Loucy (cell line): ENCODE measurements around the gene OOSP4A.

ENCODE experiments used
- H2AFZ ChIP-seq: fragments of 200-600 bp; sonication (generic); 2 replicates; pipeline ENCODE4 v1.6.0; 2016; ENCODE audit warnings: antibody characterized with exemption, mild to moderate bottlenecking, low read length, moderate library complexity
- H3F3A ChIP-seq: fragments of 200-600 bp; 2 replicates; pipeline ENCODE4 v1.6.0; 2016; ENCODE audit warnings: antibody characterized with exemption, low read depth, mild to moderate bottlenecking
- H3K27me3 ChIP-seq: fragments of 200-600 bp; sonication (generic); 2 replicates; pipeline ENCODE4 v1.6.1; 2014; ENCODE audit warnings: low read length, mild to moderate bottlenecking; ENCODE audit not compliant: insufficient read depth, poor library complexity, severe bottlenecking
- H3K36me3 ChIP-seq: fragments of 200-600 bp; sonication (generic); 2 replicates; pipeline ENCODE4 v1.6.1; 2016; ENCODE audit warnings: low read length; ENCODE audit not compliant: insufficient read depth
- H3K4me1 ChIP-seq: fragments of 200-600 bp; sonication (generic); 2 replicates; pipeline ENCODE4 v1.5.1; 2014; ENCODE audit warnings: low read length, mild to moderate bottlenecking; ENCODE audit not compliant: insufficient read depth, poor library complexity, severe bottlenecking
- H3K4me2 ChIP-seq: fragments of 200-600 bp; sonication (generic); 2 replicates; pipeline ENCODE4 v1.6.0; 2014; ENCODE audit warnings: antibody characterized with exemption, low read length, low read depth, mild to moderate bottlenecking; ENCODE audit not compliant: poor library complexity, severe bottlenecking
- H3K4me3 ChIP-seq: fragments of 200-600 bp; sonication (generic); 2 replicates; pipeline ENCODE4 v1.5.1; 2014; ENCODE audit warnings: low read length, mild to moderate bottlenecking, mixed read lengths; ENCODE audit not compliant: poor library complexity, severe bottlenecking
- H3K79me2 ChIP-seq: fragments of 200-600 bp; sonication (generic); 2 replicates; pipeline ENCODE4 v1.6.1; 2014; ENCODE audit warnings: low read length; ENCODE audit not compliant: insufficient read depth
- H3K9ac ChIP-seq: fragments of 200-600 bp; sonication (generic); 2 replicates; pipeline ENCODE4 v1.6.0; 2014; ENCODE audit warnings: mild to moderate bottlenecking, low read depth, low read length, moderate library complexity; ENCODE audit not compliant: poor library complexity, severe bottlenecking
- H3K9me2 ChIP-seq: fragments of 200-600 bp; sonication (generic); replicated peaks from 2 replicates; pipeline ENCODE4 v1.6.1; 2016; ENCODE audit warnings: low read depth, low read length, mixed read lengths
- H3K9me3 ChIP-seq: fragments of 200-600 bp; sonication (generic); 2 replicates; pipeline ENCODE4 v1.6.1; 2014; ENCODE audit warnings: mild to moderate bottlenecking, antibody characterized with exemption, low read length, low read depth; ENCODE audit not compliant: insufficient read depth
- H4K20me1 ChIP-seq: fragments of 200-600 bp; sonication (generic); 2 replicates; pipeline ENCODE4 v1.6.0; 2014; ENCODE audit warnings: antibody characterized with exemption, low read length, mild to moderate bottlenecking; ENCODE audit not compliant: insufficient read depth, poor library complexity, severe bottlenecking
- EZH2phosphoT487 ChIP-seq: fragments of 200-600 bp; IDR thresholded peaks from 2 replicates; pipeline ENCODE4 v1.6.1; 2018; ENCODE audit warnings: antibody characterized with exemption, mild to moderate bottlenecking, moderate library complexity, borderline replicate concordance
- TF ChIP-seq, protein P1 (sequence below): fragments of 200-600 bp; sonication (generic); conservative IDR thresholded peaks from 2 replicates; pipeline ENCODE4 v1.5.1; 2014; ENCODE audit warnings: mild to moderate bottlenecking, antibody characterized with exemption, low read length

The OOSP4A gene

DNA sequence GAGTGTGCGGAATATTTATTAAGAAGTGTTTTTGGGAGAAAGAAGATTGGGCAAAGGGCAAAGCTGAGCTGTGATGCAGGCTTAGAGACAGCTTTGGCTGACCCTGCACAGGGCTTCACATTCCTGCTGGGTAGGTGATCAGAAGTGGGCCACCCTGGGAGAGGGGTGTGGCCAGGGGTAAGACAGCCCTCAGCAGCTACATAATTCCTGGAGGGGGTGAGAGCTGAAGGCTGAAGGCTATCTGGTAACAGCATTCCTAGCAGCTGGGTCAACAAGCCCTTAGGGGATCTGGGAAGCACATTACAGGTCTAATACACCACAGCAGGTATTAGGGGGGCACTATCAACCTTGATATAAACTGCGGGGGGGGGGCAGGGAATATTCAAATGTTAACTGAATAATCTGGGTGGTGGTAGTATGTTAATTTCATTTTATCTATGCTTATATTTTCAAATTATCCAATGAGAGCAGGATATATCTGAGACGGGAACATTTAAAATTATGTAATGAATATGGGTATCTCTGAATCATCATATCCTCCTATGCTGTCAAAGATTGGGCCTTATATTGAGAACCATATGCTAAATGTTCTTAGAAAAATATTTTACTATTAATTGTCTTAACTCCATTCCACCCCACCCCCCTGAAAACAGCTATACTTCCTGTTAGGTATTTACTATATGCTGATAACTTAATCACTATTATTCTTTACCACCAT lies 19.7 kb upstream of the OOSP4A start:
- H3K9ac ChIP-seq: no peak overlapping the region
- no peaks in the 10 kb centered on the region for H3K9me2 ChIP-seq
- H3K4me3 ChIP-seq: peak overlapping the region; percentile 0
- H3K4me1 ChIP-seq: peaks cover 25% of the 10 kb centered on the region
- no peaks in the 10 kb centered on the region for H3K9me3 ChIP-seq
- H3K27me3 ChIP-seq: no peaks in the 10 kb centered on the region
- H3K36me3 ChIP-seq: no peaks in the 10 kb centered on the region
- H2AFZ ChIP-seq: peak overlapping the region; percentile 39; the same call in 1 of the 2 replicates
- no peaks in the 10 kb centered on the region for H3F3A ChIP-seq
- no peaks in the 10 kb centered on the region for H3K79me2 ChIP-seq
- TF ChIP-seq EZH2phosphoT487: no peak
- TF ChIP-seq, protein P1, sequence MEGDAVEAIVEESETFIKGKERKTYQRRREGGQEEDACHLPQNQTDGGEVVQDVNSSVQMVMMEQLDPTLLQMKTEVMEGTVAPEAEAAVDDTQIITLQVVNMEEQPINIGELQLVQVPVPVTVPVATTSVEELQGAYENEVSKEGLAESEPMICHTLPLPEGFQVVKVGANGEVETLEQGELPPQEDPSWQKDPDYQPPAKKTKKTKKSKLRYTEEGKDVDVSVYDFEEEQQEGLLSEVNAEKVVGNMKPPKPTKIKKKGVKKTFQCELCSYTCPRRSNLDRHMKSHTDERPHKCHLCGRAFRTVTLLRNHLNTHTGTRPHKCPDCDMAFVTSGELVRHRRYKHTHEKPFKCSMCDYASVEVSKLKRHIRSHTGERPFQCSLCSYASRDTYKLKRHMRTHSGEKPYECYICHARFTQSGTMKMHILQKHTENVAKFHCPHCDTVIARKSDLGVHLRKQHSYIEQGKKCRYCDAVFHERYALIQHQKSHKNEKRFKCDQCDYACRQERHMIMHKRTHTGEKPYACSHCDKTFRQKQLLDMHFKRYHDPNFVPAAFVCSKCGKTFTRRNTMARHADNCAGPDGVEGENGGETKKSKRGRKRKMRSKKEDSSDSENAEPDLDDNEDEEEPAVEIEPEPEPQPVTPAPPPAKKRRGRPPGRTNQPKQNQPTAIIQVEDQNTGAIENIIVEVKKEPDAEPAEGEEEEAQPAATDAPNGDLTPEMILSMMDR: no peak
- peak overlapping the region; percentile 29 for H3K4me2 ChIP-seq
- H4K20me1 ChIP-seq: no peaks in the 10 kb centered on the region

DNA sequence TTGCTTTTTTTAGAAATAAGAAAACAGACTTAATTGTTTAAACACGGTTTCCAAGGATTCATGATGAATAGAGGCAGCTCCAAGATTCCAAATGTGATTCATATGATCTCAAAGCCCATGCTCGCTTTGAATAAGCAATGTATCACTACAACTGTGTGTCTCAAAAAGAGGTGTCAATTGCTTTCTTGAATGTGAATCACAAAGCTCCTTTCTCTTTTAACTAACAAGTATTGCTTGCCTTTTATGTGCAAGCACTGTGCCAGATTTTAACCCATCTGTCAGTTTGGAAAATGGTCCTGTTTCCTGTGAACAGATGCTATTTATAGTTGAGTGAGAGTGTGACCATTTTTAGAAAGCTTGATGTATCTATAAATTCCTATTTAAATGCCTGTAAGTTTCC lies 19.1 kb upstream of the OOSP4A start:
- Histone ChIP-seq H3K36me3 (no peaks in the 10 kb centered on the region), H3K9ac (no peak overlapping the region), H3K4me3 (peak overlapping the region; percentile 0), H3K4me2 (peak overlapping the region; percentile 29), H4K20me1 (no peaks in the 10 kb centered on the region), H3K9me3 (no peaks in the 10 kb centered on the region), H3K79me2 (no peaks in the 10 kb centered on the region), H2AFZ (peak overlapping the region; percentile 39), H3K4me1 (peaks cover 25% of the 10 kb centered on the region), H3K27me3 (no peaks in the 10 kb centered on the region), H3F3A (no peaks in the 10 kb centered on the region), H3K9me2 (no peaks in the 10 kb centered on the region)
- TF ChIP-seq, protein P1: no peak
- no peak for TF ChIP-seq EZH2phosphoT487

DNA sequence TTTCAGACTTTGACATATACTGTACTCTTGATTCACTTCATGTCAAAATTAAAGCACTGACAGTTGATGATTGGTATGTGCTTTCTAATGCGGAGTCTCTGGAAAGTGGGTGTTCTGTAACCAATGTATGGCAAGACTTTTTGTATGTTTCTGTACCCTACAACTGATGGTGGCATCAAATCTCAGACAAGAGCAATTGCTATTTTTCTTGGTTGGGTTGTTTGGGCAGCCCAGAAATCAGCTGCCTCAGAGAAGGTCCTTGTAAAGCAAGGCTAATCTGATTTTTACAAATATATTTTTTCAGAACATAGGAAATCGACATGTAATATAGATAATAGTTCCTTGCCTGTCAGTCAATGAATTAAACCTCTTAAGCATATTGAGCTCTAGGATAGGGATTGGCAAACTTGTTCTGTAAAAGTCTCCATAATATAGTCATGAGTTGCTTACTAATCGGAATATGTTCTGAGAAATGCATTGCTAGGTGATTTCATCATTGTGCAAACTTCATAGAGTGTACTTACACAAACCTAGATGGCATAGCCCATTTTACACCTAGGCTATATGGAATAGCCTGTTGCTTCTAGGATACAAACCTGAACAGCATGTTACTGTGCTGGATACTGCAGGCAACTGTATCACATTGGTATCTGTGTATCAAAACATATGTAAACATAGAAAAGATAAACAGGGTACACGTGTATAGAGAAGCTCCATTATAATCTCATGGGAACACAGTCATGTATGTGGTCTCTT lies 10.2 kb upstream of the OOSP4A start:
- TF ChIP-seq, protein P1: no peak
- no peak for TF ChIP-seq EZH2phosphoT487
- Histone ChIP-seq H3K4me3 (no peak overlapping the region), H3K79me2 (no peaks in the 10 kb centered on the region), H3K4me2 (no peak overlapping the region), H4K20me1 (no peaks in the 10 kb centered on the region), H3K9ac (no peak overlapping the region), H3K27me3 (no peaks in the 10 kb centered on the region), H2AFZ (no peak overlapping the region), H3K9me3 (no peaks in the 10 kb centered on the region), H3K9me2 (no peaks in the 10 kb centered on the region), H3K36me3 (no peaks in the 10 kb centered on the region), H3F3A (no peaks in the 10 kb centered on the region), H3K4me1 (no peaks in the 10 kb centered on the region)
